CD4-positive, CD25-positive, alpha-beta regulatory T cell (primary cell): ENCODE measurements around the gene ROPN1. TPM values are rescaled to one million over a fixed set of nuclear protein-coding genes. Genes with fewer than 3 reads are reported as not detected.

ENCODE experiments used
- ATAC-seq, 2 donors: fragments of 150-1000 bp; cut with Tn5 transposase; one replicate each; pipeline ENCODE4 v1.10.0; 2021; ENCODE audit warnings: low read depth in 2 of 2, moderate number of reproducible peaks in 2 of 2, moderate library complexity in 1 of 2
- DNase-seq, 3 donors: peaks; one replicate each; pipeline versions ENCODE4 v3.0.0 to v3.0.0-alpha.2; 2012 to 2022; ENCODE audit warnings: mixed read lengths in 1 of 3
- H3K27ac ChIP-seq: one replicate; pipeline ENCODE4 v1.7.0; 2013; ENCODE audit warnings: mild to moderate bottlenecking, low read length; ENCODE audit not compliant: insufficient read depth, poor library complexity, severe bottlenecking
- H3K27me3 ChIP-seq: one replicate; pipeline ENCODE4 v1.7.0; 2013; ENCODE audit warnings: low read length; ENCODE audit not compliant: control insufficient read depth, insufficient read depth
- H3K36me3 ChIP-seq: one replicate; pipeline ENCODE4 v1.7.0; 2013; ENCODE audit warnings: mild to moderate bottlenecking, low read length, moderate library complexity; ENCODE audit not compliant: control insufficient read depth, insufficient read depth
- H3K4me1 ChIP-seq: 2 replicates; pipeline ENCODE4 v1.7.0; 2013; ENCODE audit warnings: mild to moderate bottlenecking, low read length; ENCODE audit not compliant: insufficient read depth, control insufficient read depth, poor library complexity, severe bottlenecking
- H3K4me3 ChIP-seq: one replicate; pipeline ENCODE4 v1.7.0; 2013; ENCODE audit warnings: low read depth, mild to moderate bottlenecking, low read length, moderate library complexity
- H3K9me3 ChIP-seq, 2 experiments: 1 replicate in 1 of 2; 2 replicates in 1 of 2; pipeline ENCODE4 v1.7.0; 2013; ENCODE audit warnings: low read length in 2 of 2, mild to moderate bottlenecking in 1 of 2, moderate library complexity in 1 of 2; ENCODE audit not compliant: control insufficient read depth in 2 of 2
- H3K27ac Mint-ChIP-seq, 3 donors: one replicate each; pipeline ENCODE4 v1.8.0; 2020 to 2022; ENCODE audit warnings: mild to moderate bottlenecking in 3 of 3, mixed read lengths in 3 of 3, moderate library complexity in 2 of 3
- H3K27me3 Mint-ChIP-seq: one replicate; pipeline ENCODE4 v1.8.0; 2022; ENCODE audit warnings: mild to moderate bottlenecking, mixed read lengths
- H3K36me3 Mint-ChIP-seq: one replicate; pipeline ENCODE4 v1.8.0; 2020; ENCODE audit warnings: mixed read lengths
- H3K4me1 Mint-ChIP-seq, 4 donors: one replicate each; pipeline ENCODE4 v1.8.0; 2020 to 2022; ENCODE audit warnings: mixed read lengths in 4 of 4, mild to moderate bottlenecking in 1 of 4
- H3K4me3 Mint-ChIP-seq, 4 donors: one replicate each; pipeline ENCODE4 v1.8.0; 2020 to 2022; ENCODE audit warnings: mild to moderate bottlenecking in 4 of 4, mixed read lengths in 4 of 4, moderate library complexity in 3 of 4
- H3K9me3 Mint-ChIP-seq, 7 donors: one replicate each; pipeline ENCODE4 v1.8.0; 2020 to 2022; ENCODE audit warnings: mixed read lengths in 7 of 7, mild to moderate bottlenecking in 3 of 7, moderate library complexity in 2 of 7
- polyA plus RNA-seq, 4 donors: library from polyadenylated mRNA; unstranded; fragments of 300-500 nt; fragmentation: Illumina TruSeq; gene quantifications; one replicate each; pipeline ENCODE4 v1.2.3, GENCODE V29; 2021
- total RNA-seq: library from RNA; stranded (reverse); gene quantifications from one replicate; pipeline ENCODE4 v1.2.3, GENCODE V29; 2022

ROPN1 gene
- total and polyA plus RNA-seq, 5 donors from 2014 or later: not detected

GRCh38 chr3:123926396-123926795, 65.5 kb downstream of the ROPN1 start:
- no peak for ATAC-seq
- Mint-ChIP-seq H3K9me3 (peaks cover 5 to 26% (median 7%) of the 10 kb centered on the region in 7 donors), H3K4me3 (no peak overlapping the region), H3K4me1 (peaks cover 0 to 1% (median 0%) of the 10 kb centered on the region in 4 donors), H3K36me3 (peaks cover 57% of the 10 kb centered on the region), H3K27me3 (no peaks in the 10 kb centered on the region), H3K27ac (no peak overlapping the region)
- H3K36me3 ChIP-seq: peaks cover 37% of the 10 kb centered on the region
- no peaks in the 10 kb centered on the region for H3K27me3 ChIP-seq
- H3K9me3 ChIP-seq: peaks cover 8 to 9% of the 10 kb centered on the region in 2 experiments
- H3K27ac ChIP-seq: no peak overlapping the region
- no peaks in the 10 kb centered on the region for H3K4me1 ChIP-seq
- DNase-seq: no peak
- no peak overlapping the region for H3K4me3 ChIP-seq

GRCh38 chr3:123920868-123921267, 71.1 kb downstream of the ROPN1 start:
- Histone ChIP-seq H3K27me3 (no peaks in the 10 kb centered on the region), H3K4me1 (no peaks in the 10 kb centered on the region), H3K4me3 (no peak overlapping the region), H3K9me3 (peaks cover 24 to 28% of the 10 kb centered on the region in 2 experiments), H3K36me3 (peaks cover 37% of the 10 kb centered on the region), H3K27ac (no peak overlapping the region)
- Mint-ChIP-seq H3K36me3 (peaks cover 48% of the 10 kb centered on the region), H3K9me3 (peaks cover 5 to 45% (median 14%) of the 10 kb centered on the region in 7 donors), H3K27me3 (no peaks in the 10 kb centered on the region), H3K4me1 (peaks cover 0 to 3% (median 0%) of the 10 kb centered on the region in 4 donors), H3K4me3 (peak overlapping the region in 1 of 4 donors; percentile 24), H3K27ac (no peak overlapping the region)
- ATAC-seq (no peak), DNase-seq (no peak)

GRCh38 chr3:123920383-123920782, 71.5 kb downstream of the ROPN1 start:
- H3K36me3 Mint-ChIP-seq: peaks cover 49% of the 10 kb centered on the region
- H3K4me3 ChIP-seq: no peak overlapping the region
- H3K27me3 ChIP-seq: no peaks in the 10 kb centered on the region
- no peak overlapping the region for H3K27ac Mint-ChIP-seq
- no peak overlapping the region for H3K4me3 Mint-ChIP-seq
- peaks cover 0 to 3% (median 0%) of the 10 kb centered on the region in 4 donors for H3K4me1 Mint-ChIP-seq
- no peak for DNase-seq
- H3K27ac ChIP-seq: no peak overlapping the region
- peaks cover 24 to 28% of the 10 kb centered on the region in 2 experiments for H3K9me3 ChIP-seq
- no peak for ATAC-seq
- no peaks in the 10 kb centered on the region for H3K4me1 ChIP-seq
- no peaks in the 10 kb centered on the region for H3K27me3 Mint-ChIP-seq
- peaks cover 5 to 45% (median 14%) of the 10 kb centered on the region in 7 donors for H3K9me3 Mint-ChIP-seq
- peaks cover 37% of the 10 kb centered on the region for H3K36me3 ChIP-seq

GRCh38 chr3:123919353-123919752, 72.6 kb downstream of the ROPN1 start:
- no peaks in the 10 kb centered on the region for H3K4me1 ChIP-seq
- ATAC-seq (no peak), DNase-seq (no peak)
- peaks cover 22 to 24% of the 10 kb centered on the region in 2 experiments for H3K9me3 ChIP-seq
- H3K36me3 ChIP-seq: peaks cover 39% of the 10 kb centered on the region
- peaks cover 52% of the 10 kb centered on the region for H3K36me3 Mint-ChIP-seq
- no peaks in the 10 kb centered on the region for H3K27me3 ChIP-seq
- H3K4me1 Mint-ChIP-seq: peaks cover 0 to 3% (median 0%) of the 10 kb centered on the region in 4 donors
- no peaks in the 10 kb centered on the region for H3K27me3 Mint-ChIP-seq
- no peak overlapping the region for H3K4me3 ChIP-seq
- no peak overlapping the region for H3K27ac Mint-ChIP-seq
- no peak overlapping the region for H3K4me3 Mint-ChIP-seq
- peaks cover 2 to 43% (median 14%) of the 10 kb centered on the region in 7 donors for H3K9me3 Mint-ChIP-seq
- no peak overlapping the region for H3K27ac ChIP-seq

Other genes starting within 250 kb of the ROPN1 start
- gene MYLK, start 107.8 kb downstream of the ROPN1 start, total RNA-seq: 2.9 TPM
- under 1 TPM in 3 of 4 donors, not detected in 1; 0.07 to 0.25 (median 0.15) TPM for gene MYLK, start 107.8 kb downstream of the ROPN1 start, polyA plus RNA-seq
- 50.5 TPM for gene CCDC14, start 30.9 kb downstream of the ROPN1 start, total RNA-seq
- gene CCDC14, start 30.9 kb downstream of the ROPN1 start, polyA plus RNA-seq: 1 to 10 TPM; 4.1 to 9.4 (median 7.5) TPM
- gene KALRN, start 41.2 kb upstream of the ROPN1 start, total RNA-seq: 12.3 TPM
- gene KALRN, start 41.2 kb upstream of the ROPN1 start, polyA plus RNA-seq: 10 to 100 TPM in 3 of 4 donors, 1 to 10 TPM in 1; 5.2 to 15.5 (median 11.3) TPM